GM10248 (cell line): ENCODE results near the gene WDR31.

Source experiments
- CTCF ChIA-PET: fragments of 300-600 bp; sonication (Branson Sonifier 250); formaldehyde crosslinking; extraction: SDS; loops from one replicate; lab custom pipeline; 2021; ENCODE audit warnings: antibody characterized with exemption; lab: Yijun Ruan, JAX
- POLR2A ChIA-PET: fragments of 350-650 bp; sonication (Branson Sonifier 250); formaldehyde crosslinking; extraction: SDS; loops from one replicate; lab custom pipeline; 2020; ENCODE audit warnings: antibody characterized with exemption; lab: Yijun Ruan, JAX
- DNase-seq: peaks from one replicate; pipeline ENCODE4 v3.0.0; 2012; ENCODE audit errors: extremely low spot score
- TF ChIP-seq, protein P1 (sequence below): IDR thresholded peaks from 2 replicates; pipeline ENCODE4 v1.5.1; 2012; ENCODE audit warnings: mild to moderate bottlenecking, low read depth; ENCODE audit errors: extremely low read depth, missing control alignments, control extremely low read depth

The WDR31 gene

GRCh38 chr9:113320051-113320450, 20.0 kb downstream of the WDR31 start:
- TF ChIP-seq, protein P1, sequence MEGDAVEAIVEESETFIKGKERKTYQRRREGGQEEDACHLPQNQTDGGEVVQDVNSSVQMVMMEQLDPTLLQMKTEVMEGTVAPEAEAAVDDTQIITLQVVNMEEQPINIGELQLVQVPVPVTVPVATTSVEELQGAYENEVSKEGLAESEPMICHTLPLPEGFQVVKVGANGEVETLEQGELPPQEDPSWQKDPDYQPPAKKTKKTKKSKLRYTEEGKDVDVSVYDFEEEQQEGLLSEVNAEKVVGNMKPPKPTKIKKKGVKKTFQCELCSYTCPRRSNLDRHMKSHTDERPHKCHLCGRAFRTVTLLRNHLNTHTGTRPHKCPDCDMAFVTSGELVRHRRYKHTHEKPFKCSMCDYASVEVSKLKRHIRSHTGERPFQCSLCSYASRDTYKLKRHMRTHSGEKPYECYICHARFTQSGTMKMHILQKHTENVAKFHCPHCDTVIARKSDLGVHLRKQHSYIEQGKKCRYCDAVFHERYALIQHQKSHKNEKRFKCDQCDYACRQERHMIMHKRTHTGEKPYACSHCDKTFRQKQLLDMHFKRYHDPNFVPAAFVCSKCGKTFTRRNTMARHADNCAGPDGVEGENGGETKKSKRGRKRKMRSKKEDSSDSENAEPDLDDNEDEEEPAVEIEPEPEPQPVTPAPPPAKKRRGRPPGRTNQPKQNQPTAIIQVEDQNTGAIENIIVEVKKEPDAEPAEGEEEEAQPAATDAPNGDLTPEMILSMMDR: no peak
- ChIA-PET CTCF (interaction anchor here (0.7 to 1.8 kb wide), 5 partner anchors 20 to 338 kb away, joined by 3 to 8 read pairs (median 5); partner anchors contain the start of gene WDR31), POLR2A (no interaction called here)
- no peak for DNase-seq

DNA sequence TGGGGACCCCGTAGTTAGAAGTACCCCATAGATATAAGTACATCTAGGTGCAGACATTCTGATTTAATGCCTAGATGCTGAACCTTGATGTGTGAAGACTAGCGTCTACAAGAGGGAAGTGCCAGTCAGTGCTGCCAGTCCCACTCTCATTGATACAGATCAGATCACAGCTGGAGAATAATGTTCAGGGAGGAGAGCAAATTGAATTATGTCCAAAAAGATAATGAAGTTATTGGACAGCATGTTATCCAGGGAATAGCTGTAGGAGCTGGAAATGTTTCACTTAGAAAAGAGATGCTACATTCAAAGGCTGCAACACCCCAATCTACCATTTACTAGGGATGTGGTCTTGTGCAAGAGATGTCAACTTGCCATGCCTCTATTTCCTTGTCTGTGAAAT, 21.0 kb downstream of the WDR31 start:
- ChIA-PET CTCF (interaction anchor here (1.0 to 1.8 kb wide), 7 partner anchors 12 to 339 kb away, joined by 3 to 8 read pairs (median 3); partner anchors contain the start of genes ALAD and WDR31), POLR2A (no interaction called here)
- TF ChIP-seq, protein P1: no peak
- no peak for DNase-seq

- no peak for DNase-seq
- CTCF ChIA-PET: interaction anchor here (0.7 to 1.6 kb wide), 4 partner anchors 11 to 128 kb away, joined by 3 read pairs; no protein-coding TSS in a partner anchor
These were observed 22.3 kb downstream of the WDR31 start for GRCh38 chr9:113317777-113318176.

DNA sequence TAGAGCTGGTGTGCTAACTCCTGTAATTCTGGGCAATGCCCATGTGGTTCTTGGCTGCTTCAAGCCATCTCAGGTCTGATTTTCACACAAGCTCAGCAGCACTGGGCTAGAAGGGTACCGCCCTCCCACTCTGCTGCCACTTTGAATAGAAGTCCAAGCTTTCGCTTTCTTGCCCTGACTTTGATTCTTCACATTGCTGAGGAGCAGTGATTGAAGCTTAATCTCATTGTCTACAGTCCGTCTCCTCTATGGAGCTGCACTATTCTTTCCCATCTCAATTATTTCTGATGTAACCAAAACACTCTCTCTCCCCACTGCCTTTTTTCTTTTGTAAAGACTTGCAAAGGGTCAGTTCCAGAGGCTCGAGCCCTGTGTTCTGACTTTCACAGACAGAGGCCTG, 24.0 kb downstream of the WDR31 start:
- CTCF ChIA-PET: interaction anchor here (0.9 to 1.8 kb wide), 3 partner anchors 12 to 24 kb away, joined by 4 read pairs; partner anchors contain the start of gene WDR31
- TF ChIP-seq, protein P1: no peak
- POLR2A ChIA-PET: no interaction called here
- no peak for DNase-seq

More at GRCh38 chr9:113317777-113318176, 22.3 kb downstream of the WDR31 start:
- TF ChIP-seq, protein P1: no peak
- POLR2A ChIA-PET: no interaction called here

GRCh38 chr9:113315231-113315630, 24.8 kb downstream of the WDR31 start:
- no peak for DNase-seq
- TF ChIP-seq, protein P1: no peak
- ChIA-PET POLR2A (no interaction called here), CTCF (interaction anchor here (1.2 to 1.8 kb wide), 2 partner anchors 8 to 25 kb away, joined by 4 read pairs; partner anchors contain the start of gene WDR31)

DNA sequence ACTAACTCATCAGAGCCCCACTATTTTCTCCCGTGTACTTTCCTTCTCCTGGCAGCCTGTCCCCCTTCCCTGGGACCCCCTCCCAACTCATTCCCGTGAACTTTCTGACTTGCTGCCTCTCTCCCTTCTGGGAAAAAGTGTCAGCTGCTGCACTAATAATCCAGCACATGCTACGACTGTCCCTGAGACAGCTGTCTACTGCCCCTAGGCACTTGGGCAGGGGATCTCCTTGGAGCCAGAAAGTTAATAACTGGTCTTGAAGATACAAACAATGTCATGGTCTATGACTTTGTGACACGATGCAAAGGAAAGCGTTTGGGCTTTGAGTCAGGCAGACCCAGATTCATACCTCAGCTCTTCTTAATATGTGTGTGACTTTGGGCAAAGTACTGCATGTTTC, 26.8 kb downstream of the WDR31 start:
- POLR2A ChIA-PET: no interaction called here
- no peak for DNase-seq
- CTCF ChIA-PET: interaction anchor here (1.0 to 1.2 kb wide), 2 partner anchors 17 to 342 kb away, joined by 3 read pairs; no protein-coding TSS in a partner anchor
- TF ChIP-seq, protein P1: no peak
